ENCODE measurements around the gene KRT76. TPM values are rescaled to one million over a fixed set of nuclear protein-coding genes. Genes with fewer than 3 reads are reported as not detected.

KRT76 gene
- total and polyA plus RNA-seq, 2 experiments from 2014 or later = not detected

GRCh38 chr12:52812749-52813148 is 35.6 kb upstream of the KRT76 start:
- H3K9me2 ChIP-seq (ENCODE audit: insufficient read depth) = peaks cover 10% of the 10 kb centered on the region; the same call in 1 of the 2 replicates
- DNase-seq (ENCODE audit: low spot score) = no peak
- no peaks in the 10 kb centered on the region for H3K9me3 Mint-ChIP-seq
- no peak overlapping the region for H3K27ac Mint-ChIP-seq
- no peaks in the 10 kb centered on the region for H3K36me3 Mint-ChIP-seq (ENCODE audit: low read depth)
- no peaks in the 10 kb centered on the region for H3F3A ChIP-seq (replicated peaks; ENCODE audit: low read depth)
- H2AFZ ChIP-seq = no peak overlapping the region
- no peaks in the 10 kb centered on the region for H3K79me2 ChIP-seq (replicated peaks; ENCODE audit: insufficient read depth)
- no peak overlapping the region for H3K27ac ChIP-seq (ENCODE audit: low read depth)
- H3K4me1 ChIP-seq (ENCODE audit: insufficient read depth) = no peaks in the 10 kb centered on the region
- H3K4me3 ChIP-seq = no peak overlapping the region
- TF ChIP-seq NANOG (IDR thresholded peaks at IDR 0.05; ENCODE audit: borderline replicate concordance) = no peak
- TF ChIP-seq ETS1 (IDR thresholded peaks at IDR 0.05) = no peak
- TF ChIP-seq POLR2AphosphoS5 (IDR thresholded peaks at IDR 0.05; ENCODE audit: low read depth) = no peak
- TF ChIP-seq STAT1 (IDR thresholded peaks at IDR 0.05; ENCODE audit: unreplicated experiment) = no peak
- no peak for TF ChIP-seq ZNF114 (CRISPR knock-in tag; IDR thresholded peaks at IDR 0.05)
- no peak for TF ChIP-seq EZH2phosphoT487 (IDR thresholded peaks at IDR 0.05; ENCODE audit: unreplicated experiment)
- TF ChIP-seq, protein P1, sequence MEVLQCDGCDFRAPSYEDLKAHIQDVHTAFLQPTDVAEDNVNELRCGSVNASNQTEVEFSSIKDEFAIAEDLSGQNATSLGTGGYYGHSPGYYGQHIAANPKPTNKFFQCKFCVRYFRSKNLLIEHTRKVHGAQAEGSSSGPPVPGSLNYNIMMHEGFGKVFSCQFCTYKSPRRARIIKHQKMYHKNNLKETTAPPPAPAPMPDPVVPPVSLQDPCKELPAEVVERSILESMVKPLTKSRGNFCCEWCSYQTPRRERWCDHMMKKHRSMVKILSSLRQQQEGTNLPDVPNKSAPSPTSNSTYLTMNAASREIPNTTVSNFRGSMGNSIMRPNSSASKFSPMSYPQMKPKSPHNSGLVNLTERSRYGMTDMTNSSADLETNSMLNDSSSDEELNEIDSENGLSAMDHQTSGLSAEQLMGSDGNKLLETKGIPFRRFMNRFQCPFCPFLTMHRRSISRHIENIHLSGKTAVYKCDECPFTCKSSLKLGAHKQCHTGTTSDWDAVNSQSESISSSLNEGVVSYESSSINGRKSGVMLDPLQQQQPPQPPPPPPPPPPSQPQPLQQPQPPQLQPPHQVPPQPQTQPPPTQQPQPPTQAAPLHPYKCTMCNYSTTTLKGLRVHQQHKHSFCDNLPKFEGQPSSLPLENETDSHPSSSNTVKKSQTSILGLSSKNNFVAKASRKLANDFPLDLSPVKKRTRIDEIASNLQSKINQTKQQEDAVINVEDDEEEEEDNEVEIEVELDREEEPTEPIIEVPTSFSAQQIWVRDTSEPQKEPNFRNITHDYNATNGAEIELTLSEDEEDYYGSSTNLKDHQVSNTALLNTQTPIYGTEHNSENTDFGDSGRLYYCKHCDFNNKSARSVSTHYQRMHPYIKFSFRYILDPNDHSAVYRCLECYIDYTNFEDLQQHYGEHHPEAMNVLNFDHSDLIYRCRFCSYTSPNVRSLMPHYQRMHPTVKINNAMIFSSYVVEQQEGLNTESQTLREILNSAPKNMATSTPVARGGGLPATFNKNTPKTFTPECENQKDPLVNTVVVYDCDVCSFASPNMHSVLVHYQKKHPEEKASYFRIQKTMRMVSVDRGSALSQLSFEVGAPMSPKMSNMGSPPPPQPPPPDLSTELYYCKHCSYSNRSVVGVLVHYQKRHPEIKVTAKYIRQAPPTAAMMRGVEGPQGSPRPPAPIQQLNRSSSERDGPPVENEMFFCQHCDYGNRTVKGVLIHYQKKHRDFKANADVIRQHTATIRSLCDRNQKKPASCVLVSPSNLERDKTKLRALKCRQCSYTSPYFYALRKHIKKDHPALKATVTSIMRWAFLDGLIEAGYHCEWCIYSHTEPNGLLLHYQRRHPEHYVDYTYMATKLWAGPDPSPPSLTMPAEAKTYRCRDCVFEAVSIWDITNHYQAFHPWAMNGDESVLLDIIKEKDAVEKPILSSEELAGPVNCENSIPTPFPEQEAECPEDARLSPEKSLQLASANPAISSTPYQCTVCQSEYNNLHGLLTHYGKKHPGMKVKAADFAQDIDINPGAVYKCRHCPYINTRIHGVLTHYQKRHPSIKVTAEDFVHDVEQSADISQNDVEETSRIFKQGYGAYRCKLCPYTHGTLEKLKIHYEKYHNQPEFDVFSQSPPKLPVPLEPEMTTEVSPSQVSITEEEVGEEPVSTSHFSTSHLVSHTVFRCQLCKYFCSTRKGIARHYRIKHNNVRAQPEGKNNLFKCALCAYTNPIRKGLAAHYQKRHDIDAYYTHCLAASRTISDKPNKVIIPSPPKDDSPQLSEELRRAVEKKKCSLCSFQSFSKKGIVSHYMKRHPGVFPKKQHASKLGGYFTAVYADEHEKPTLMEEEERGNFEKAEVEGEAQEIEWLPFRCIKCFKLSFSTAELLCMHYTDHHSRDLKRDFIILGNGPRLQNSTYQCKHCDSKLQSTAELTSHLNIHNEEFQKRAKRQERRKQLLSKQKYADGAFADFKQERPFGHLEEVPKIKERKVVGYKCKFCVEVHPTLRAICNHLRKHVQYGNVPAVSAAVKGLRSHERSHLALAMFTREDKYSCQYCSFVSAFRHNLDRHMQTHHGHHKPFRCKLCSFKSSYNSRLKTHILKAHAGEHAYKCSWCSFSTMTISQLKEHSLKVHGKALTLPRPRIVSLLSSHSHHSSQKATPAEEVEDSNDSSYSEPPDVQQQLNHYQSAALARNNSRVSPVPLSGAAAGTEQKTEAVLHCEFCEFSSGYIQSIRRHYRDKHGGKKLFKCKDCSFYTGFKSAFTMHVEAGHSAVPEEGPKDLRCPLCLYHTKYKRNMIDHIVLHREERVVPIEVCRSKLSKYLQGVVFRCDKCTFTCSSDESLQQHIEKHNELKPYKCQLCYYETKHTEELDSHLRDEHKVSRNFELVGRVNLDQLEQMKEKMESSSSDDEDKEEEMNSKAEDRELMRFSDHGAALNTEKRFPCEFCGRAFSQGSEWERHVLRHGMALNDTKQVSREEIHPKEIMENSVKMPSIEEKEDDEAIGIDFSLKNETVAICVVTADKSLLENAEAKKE (CRISPR knock-in tag; IDR thresholded peaks at IDR 0.05) = no peak
- no peak for TF ChIP-seq ZNF331 (CRISPR knock-in tag; IDR thresholded peaks at IDR 0.05; ENCODE audit: low read depth)
- TF ChIP-seq EZH2 (IDR thresholded peaks at IDR 0.05; ENCODE audit: low read depth, unreplicated experiment) = no peak
- TF ChIP-seq CREB1 (CRISPR knock-in tag; IDR thresholded peaks at IDR 0.05; ENCODE audit: low read depth) = no peak
- TF ChIP-seq JUNB (IDR thresholded peaks at IDR 0.05; ENCODE audit: unreplicated experiment) = no peak
- TF ChIP-seq, protein P2, sequence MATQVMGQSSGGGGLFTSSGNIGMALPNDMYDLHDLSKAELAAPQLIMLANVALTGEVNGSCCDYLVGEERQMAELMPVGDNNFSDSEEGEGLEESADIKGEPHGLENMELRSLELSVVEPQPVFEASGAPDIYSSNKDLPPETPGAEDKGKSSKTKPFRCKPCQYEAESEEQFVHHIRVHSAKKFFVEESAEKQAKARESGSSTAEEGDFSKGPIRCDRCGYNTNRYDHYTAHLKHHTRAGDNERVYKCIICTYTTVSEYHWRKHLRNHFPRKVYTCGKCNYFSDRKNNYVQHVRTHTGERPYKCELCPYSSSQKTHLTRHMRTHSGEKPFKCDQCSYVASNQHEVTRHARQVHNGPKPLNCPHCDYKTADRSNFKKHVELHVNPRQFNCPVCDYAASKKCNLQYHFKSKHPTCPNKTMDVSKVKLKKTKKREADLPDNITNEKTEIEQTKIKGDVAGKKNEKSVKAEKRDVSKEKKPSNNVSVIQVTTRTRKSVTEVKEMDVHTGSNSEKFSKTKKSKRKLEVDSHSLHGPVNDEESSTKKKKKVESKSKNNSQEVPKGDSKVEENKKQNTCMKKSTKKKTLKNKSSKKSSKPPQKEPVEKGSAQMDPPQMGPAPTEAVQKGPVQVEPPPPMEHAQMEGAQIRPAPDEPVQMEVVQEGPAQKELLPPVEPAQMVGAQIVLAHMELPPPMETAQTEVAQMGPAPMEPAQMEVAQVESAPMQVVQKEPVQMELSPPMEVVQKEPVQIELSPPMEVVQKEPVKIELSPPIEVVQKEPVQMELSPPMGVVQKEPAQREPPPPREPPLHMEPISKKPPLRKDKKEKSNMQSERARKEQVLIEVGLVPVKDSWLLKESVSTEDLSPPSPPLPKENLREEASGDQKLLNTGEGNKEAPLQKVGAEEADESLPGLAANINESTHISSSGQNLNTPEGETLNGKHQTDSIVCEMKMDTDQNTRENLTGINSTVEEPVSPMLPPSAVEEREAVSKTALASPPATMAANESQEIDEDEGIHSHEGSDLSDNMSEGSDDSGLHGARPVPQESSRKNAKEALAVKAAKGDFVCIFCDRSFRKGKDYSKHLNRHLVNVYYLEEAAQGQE (IDR thresholded peaks at IDR 0.05; ENCODE audit: unreplicated experiment) = no peak
- TF ChIP-seq CTCF (conservative IDR thresholded peaks at IDR 0.05; ENCODE audit: low read depth in 2 of 2) = no peak
- no peak overlapping the region for H3K4me3 Mint-ChIP-seq
- no peaks in the 10 kb centered on the region for H3K36me3 ChIP-seq (ENCODE audit: insufficient read depth)
- H3K27me3 ChIP-seq (ENCODE audit: insufficient read depth) = no peaks in the 10 kb centered on the region
- no peak overlapping the region for H3K4me2 ChIP-seq
- ATAC-seq = no peak
- H4K20me1 ChIP-seq (replicated peaks; ENCODE audit: insufficient read depth) = no peaks in the 10 kb centered on the region
- H3K27me3 Mint-ChIP-seq (ENCODE audit: insufficient read depth, low read depth, poor library complexity) = peaks cover 3% of the 10 kb centered on the region
- H3K4me1 Mint-ChIP-seq = no peaks in the 10 kb centered on the region

All from GM23338 (cell line).